ENCODE measurements around the gene STK39.

DNA sequence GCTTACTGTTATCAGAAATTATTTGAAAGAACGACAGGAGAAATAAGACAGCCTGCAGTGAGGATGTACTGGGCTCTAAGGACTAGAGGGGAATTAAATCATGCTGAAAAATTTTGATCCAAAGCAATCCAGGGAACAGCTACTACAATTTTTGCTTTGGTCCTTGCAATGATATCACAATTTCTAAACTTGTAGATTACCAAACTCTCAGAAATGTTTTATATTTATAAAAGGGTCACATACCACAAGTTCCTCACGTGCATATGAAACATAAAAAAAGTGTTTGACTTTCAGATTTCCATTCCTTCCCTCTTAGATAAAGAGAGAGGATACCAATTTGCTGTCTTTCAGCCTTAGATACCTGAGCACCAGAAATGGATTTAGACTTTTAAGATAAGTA, 261.2 kb downstream of the STK39 start:
- TF ChIP-seq EZH2 (IDR thresholded peaks at IDR 0.05; ENCODE audit: borderline replicate concordance, low read depth, low read length, poor library complexity, severe bottlenecking) = no peak
- TF ChIP-seq, protein P1, sequence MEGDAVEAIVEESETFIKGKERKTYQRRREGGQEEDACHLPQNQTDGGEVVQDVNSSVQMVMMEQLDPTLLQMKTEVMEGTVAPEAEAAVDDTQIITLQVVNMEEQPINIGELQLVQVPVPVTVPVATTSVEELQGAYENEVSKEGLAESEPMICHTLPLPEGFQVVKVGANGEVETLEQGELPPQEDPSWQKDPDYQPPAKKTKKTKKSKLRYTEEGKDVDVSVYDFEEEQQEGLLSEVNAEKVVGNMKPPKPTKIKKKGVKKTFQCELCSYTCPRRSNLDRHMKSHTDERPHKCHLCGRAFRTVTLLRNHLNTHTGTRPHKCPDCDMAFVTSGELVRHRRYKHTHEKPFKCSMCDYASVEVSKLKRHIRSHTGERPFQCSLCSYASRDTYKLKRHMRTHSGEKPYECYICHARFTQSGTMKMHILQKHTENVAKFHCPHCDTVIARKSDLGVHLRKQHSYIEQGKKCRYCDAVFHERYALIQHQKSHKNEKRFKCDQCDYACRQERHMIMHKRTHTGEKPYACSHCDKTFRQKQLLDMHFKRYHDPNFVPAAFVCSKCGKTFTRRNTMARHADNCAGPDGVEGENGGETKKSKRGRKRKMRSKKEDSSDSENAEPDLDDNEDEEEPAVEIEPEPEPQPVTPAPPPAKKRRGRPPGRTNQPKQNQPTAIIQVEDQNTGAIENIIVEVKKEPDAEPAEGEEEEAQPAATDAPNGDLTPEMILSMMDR (conservative IDR thresholded peaks at IDR 0.05; ENCODE audit: low read depth, low read length) = no peak

Measured in A673 (cell line).